Measurements from ENCODE around the gene CERK.

CERK gene

DNA sequence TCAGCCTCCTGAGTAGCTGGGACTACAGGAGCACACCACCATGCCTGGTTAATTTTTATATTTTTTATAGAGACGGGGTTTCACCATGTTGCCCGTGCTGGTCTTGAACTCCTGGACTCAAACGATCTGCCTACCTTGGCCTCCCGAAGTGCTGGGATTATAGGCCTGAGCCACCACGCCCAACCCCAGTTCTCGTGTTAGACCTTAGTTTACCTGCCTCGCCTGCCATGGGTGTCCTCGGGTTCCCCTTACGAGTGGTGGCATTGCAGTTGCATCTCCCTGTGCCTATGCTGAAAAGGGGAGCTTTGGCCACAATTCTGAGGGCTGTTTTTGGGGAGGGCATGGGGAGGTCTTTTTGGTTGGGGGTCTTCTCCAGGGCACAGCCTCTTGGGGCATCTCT is 43.2 kb upstream of the CERK start:
- no peak for TF ChIP-seq ZNF626 (tag by site-specific recombination; IDR thresholded peaks at IDR 0.05)
- TF ChIP-seq, protein P1, sequence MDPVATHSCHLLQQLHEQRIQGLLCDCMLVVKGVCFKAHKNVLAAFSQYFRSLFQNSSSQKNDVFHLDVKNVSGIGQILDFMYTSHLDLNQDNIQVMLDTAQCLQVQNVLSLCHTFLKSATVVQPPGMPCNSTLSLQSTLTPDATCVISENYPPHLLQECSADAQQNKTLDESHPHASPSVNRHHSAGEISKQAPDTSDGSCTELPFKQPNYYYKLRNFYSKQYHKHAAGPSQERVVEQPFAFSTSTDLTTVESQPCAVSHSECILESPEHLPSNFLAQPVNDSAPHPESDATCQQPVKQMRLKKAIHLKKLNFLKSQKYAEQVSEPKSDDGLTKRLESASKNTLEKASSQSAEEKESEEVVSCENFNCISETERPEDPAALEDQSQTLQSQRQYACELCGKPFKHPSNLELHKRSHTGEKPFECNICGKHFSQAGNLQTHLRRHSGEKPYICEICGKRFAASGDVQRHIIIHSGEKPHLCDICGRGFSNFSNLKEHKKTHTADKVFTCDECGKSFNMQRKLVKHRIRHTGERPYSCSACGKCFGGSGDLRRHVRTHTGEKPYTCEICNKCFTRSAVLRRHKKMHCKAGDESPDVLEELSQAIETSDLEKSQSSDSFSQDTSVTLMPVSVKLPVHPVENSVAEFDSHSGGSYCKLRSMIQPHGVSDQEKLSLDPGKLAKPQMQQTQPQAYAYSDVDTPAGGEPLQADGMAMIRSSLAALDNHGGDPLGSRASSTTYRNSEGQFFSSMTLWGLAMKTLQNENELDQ (tag by site-specific recombination; IDR thresholded peaks at IDR 0.05; ENCODE audit: low read depth): no peak
- TF ChIP-seq, protein P2, sequence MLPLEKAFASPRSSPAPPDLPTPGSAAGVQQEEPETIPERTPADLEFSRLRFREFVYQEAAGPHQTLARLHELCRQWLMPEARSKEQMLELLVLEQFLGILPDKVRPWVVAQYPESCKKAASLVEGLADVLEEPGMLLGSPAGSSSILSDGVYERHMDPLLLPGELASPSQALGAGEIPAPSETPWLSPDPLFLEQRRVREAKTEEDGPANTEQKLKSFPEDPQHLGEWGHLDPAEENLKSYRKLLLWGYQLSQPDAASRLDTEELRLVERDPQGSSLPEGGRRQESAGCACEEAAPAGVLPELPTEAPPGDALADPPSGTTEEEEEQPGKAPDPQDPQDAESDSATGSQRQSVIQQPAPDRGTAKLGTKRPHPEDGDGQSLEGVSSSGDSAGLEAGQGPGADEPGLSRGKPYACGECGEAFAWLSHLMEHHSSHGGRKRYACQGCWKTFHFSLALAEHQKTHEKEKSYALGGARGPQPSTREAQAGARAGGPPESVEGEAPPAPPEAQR (tag by site-specific recombination; IDR thresholded peaks at IDR 0.05): no peak
- TF ChIP-seq RBAK (tag by site-specific recombination; IDR thresholded peaks at IDR 0.05): no peak
- TF ChIP-seq, protein P3, sequence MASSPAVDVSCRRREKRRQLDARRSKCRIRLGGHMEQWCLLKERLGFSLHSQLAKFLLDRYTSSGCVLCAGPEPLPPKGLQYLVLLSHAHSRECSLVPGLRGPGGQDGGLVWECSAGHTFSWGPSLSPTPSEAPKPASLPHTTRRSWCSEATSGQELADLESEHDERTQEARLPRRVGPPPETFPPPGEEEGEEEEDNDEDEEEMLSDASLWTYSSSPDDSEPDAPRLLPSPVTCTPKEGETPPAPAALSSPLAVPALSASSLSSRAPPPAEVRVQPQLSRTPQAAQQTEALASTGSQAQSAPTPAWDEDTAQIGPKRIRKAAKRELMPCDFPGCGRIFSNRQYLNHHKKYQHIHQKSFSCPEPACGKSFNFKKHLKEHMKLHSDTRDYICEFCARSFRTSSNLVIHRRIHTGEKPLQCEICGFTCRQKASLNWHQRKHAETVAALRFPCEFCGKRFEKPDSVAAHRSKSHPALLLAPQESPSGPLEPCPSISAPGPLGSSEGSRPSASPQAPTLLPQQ (tag by site-specific recombination; IDR thresholded peaks at IDR 0.05): no peak
- TF ChIP-seq, protein P4, sequence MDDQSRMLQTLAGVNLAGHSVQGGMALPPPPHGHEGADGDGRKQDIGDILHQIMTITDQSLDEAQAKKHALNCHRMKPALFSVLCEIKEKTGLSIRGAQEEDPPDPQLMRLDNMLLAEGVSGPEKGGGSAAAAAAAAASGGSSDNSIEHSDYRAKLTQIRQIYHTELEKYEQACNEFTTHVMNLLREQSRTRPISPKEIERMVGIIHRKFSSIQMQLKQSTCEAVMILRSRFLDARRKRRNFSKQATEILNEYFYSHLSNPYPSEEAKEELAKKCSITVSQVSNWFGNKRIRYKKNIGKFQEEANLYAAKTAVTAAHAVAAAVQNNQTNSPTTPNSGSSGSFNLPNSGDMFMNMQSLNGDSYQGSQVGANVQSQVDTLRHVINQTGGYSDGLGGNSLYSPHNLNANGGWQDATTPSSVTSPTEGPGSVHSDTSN (CRISPR knock-in tag; IDR thresholded peaks at IDR 0.05): no peak
- no peak for TF ChIP-seq ZNF157 (tag by site-specific recombination; IDR thresholded peaks at IDR 0.05)
- TF ChIP-seq PRDM1 (tag by site-specific recombination; IDR thresholded peaks at IDR 0.05): no peak
- TF ChIP-seq ZNF239 (tag by site-specific recombination; IDR thresholded peaks at IDR 0.05): no peak
- TF ChIP-seq, protein P5, sequence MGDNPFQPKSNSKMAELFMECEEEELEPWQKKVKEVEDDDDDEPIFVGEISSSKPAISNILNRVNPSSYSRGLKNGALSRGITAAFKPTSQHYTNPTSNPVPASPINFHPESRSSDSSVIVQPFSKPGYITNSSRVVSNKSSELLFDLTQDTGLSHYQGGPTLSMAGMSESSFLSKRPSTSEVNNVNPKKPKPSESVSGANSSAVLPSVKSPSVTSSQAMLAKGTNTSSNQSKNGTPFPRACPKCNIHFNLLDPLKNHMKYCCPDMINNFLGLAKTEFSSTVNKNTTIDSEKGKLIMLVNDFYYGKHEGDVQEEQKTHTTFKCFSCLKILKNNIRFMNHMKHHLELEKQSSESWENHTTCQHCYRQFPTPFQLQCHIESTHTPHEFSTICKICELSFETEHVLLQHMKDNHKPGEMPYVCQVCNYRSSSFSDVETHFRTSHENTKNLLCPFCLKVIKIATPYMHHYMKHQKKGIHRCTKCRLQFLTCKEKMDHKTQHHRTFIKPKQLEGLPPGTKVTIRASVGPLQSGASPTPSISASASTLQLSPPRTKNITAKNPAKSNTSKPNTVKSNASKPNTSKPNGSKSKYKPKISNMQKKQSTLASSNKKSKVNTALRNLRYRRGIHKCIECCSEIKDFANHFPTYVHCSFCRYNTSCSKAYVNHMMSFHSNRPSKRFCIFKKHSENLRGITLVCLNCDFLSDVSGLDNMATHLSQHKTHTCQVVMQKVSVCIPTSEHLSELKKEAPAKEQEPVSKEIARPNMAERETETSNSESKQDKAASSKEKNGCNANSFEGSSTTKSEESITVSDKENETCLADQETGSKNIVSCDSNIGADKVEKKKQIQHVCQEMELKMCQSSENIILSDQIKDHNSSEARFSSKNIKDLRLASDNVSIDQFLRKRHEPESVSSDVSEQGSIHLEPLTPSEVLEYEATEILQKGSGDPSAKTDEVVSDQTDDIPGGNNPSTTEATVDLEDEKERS (tag by site-specific recombination; IDR thresholded peaks at IDR 0.05): no peak
- TF ChIP-seq, protein P6, sequence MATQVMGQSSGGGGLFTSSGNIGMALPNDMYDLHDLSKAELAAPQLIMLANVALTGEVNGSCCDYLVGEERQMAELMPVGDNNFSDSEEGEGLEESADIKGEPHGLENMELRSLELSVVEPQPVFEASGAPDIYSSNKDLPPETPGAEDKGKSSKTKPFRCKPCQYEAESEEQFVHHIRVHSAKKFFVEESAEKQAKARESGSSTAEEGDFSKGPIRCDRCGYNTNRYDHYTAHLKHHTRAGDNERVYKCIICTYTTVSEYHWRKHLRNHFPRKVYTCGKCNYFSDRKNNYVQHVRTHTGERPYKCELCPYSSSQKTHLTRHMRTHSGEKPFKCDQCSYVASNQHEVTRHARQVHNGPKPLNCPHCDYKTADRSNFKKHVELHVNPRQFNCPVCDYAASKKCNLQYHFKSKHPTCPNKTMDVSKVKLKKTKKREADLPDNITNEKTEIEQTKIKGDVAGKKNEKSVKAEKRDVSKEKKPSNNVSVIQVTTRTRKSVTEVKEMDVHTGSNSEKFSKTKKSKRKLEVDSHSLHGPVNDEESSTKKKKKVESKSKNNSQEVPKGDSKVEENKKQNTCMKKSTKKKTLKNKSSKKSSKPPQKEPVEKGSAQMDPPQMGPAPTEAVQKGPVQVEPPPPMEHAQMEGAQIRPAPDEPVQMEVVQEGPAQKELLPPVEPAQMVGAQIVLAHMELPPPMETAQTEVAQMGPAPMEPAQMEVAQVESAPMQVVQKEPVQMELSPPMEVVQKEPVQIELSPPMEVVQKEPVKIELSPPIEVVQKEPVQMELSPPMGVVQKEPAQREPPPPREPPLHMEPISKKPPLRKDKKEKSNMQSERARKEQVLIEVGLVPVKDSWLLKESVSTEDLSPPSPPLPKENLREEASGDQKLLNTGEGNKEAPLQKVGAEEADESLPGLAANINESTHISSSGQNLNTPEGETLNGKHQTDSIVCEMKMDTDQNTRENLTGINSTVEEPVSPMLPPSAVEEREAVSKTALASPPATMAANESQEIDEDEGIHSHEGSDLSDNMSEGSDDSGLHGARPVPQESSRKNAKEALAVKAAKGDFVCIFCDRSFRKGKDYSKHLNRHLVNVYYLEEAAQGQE (tag by site-specific recombination; IDR thresholded peaks at IDR 0.05): no peak
- TF ChIP-seq ZNF2 (tag by site-specific recombination; IDR thresholded peaks at IDR 0.05): no peak
- no peak for TF ChIP-seq ZNF221 (tag by site-specific recombination; IDR thresholded peaks at IDR 0.05; ENCODE audit: borderline replicate concordance)

More for the DNA sequence above, 43.2 kb upstream of the CERK start:
- 0 out of 3 replicates have a peak, but pooled peaks cover 0 to 4% of the 10 kb centered on the region in 2 experiments for H3K36me3 ChIP-seq (ENCODE audit: control insufficient read depth in 2 of 2, insufficient read depth in 1 of 2, low read length in 2 of 2)
- no peak overlapping the region for H3K4me3 ChIP-seq (ENCODE audit: low read depth, low read length)
- no peak overlapping the region for H3K27ac ChIP-seq (ENCODE audit: extremely low read depth, low read depth, low read length)
- ChIA-PET POLR2A (interaction anchor here (0.7 to 2.6 kb wide), 2 partner anchors 16 to 19 kb away, joined by 7 to 12 read pairs; partner anchors contain the start of gene TBC1D22A), CTCF (interaction anchor here (1.9 to 2.5 kb wide), 3 partner anchors 17 to 23 kb away, joined by 6 to 12 read pairs (median 10); no protein-coding TSS in a partner anchor)
- H3K9me3 ChIP-seq (ENCODE audit: control insufficient read depth, insufficient read depth, low read depth, low read length): no peaks in the 10 kb centered on the region
- H3K4me1 ChIP-seq (ENCODE audit: control insufficient read depth, insufficient read depth, low read length): peaks cover 12% of the 10 kb centered on the region

All from HEK293 (cell line).